GM18517 (cell line): ENCODE data around the gene IRF7.

ENCODE experiments used
- ATAC-seq: cut with Tn5 transposase; IDR thresholded peaks from one replicate; pipeline ENCODE4 v1.9.1; 2021; ENCODE audit warnings: mild to moderate bottlenecking, moderate library complexity; ENCODE audit not compliant: unreplicated experiment

Gene IRF7

DNA sequence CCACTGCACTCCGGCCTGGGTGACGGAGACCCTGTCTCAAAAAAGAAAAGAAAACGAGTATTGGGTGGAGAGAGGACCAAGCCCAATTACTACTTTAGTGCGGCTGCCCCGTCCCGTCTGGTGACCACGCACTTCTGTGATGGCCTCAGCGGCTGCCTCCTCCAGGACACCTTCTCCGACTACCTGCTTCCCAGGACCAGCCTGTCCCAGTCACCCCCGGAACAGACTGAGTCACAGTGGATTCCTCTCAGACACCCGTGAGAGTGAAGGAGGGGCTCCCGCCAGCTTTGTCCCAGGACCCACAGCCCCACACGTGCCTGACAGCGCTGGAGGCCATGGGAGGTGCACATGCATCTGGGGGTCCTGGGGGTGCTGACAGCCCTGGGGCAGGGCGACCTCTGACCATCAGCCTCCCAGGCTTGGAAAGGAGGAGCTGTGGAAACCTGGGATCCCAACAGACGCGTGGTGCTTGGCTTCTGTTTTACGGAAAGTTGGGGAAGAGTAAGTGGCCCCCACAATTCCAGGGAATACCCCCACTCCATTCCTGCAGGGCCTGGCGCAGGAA is 26.1 kb upstream of the IRF7 start:
- no peak for ATAC-seq

DNA sequence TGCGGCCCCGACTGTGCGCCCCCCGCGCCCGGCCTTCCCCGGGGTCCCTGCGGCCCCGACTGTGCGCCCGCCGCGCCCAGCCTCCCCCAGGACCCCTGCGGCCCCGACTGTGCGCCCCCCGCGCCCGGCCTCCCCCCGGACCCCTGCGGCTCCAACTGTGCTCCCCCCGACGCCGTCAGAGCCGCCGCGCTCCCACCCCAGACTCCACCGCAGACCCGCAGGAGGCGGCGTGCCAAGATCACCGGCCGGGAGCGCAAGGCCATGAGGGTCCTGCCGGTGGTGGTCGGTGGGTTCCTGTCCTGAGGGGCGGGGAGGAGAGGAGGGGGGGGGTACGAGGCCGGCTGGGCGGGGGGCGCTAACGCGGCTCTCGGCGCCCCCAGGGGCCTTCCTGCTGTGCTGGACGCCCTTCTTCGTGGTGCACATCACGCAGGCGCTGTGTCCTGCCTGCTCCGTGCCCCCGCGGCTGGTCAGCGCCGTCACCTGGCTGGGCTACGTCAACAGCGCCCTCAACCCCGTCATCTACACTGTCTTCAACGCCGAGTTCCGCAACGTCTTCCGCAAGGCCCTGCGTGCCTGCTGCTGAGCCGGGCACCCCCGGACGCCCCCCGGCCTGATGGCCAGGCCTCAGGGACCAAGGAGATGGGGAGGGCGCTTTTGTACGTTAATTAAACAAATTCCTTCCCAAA is 24.4 kb upstream of the IRF7 start:
- ATAC-seq: no peak

DNA sequence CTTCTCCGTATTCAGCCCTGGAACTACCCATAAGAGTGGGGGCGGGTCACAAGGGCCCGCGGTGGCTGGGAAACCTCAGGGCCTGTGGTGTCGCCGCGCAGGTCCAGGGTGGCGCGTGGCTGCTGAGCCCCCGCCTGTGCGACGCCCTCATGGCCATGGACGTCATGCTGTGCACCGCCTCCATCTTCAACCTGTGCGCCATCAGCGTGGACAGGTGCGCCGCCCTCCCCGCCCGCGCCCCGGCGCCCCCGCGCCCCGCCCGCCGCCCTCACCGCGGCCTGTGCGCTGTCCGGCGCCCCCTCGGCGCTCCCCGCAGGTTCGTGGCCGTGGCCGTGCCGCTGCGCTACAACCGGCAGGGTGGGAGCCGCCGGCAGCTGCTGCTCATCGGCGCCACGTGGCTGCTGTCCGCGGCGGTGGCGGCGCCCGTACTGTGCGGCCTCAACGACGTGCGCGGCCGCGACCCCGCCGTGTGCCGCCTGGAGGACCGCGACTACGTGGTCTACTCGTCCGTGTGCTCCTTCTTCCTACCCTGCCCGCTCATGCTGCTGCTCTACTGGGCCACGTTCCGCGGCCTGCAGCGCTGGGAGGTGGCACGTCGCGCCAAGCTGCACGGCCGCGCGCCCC is 23.7 kb upstream of the IRF7 start:
- no peak for ATAC-seq

DNA sequence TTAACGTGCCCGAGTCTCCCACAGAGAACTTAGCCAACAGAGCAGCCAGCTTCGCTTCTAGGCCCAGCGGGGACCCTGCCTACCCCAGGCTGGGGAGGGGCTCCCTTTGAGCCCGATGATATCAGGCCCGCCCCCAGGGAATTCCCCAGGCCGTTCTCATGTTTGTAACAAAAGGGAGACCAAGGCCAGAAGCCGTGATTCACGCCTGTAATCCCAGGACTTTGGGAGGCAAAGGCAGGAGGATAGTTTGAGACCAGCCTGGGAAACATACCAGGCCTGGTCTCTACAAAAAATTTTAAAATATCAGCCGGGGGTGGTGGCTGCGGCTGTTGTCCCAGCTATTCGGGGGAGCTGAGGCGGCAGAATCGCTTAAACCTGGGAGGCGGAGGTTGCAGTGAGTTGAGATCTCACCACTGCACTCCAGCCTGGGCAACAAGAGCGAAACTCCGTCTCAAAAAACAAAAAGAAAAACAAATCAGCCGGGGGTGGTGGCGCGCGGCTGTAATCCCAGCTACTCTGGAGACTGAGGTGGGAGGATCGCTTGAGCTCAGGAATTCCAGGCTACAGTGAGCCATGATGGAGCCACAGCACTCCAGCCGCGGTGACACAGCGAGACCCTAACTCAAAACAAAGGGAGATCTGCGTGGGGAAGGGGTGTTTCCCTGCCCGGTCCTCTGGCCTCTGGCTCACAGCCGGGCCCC is 23.0 kb upstream of the IRF7 start:
- ATAC-seq: no peak

DNA sequence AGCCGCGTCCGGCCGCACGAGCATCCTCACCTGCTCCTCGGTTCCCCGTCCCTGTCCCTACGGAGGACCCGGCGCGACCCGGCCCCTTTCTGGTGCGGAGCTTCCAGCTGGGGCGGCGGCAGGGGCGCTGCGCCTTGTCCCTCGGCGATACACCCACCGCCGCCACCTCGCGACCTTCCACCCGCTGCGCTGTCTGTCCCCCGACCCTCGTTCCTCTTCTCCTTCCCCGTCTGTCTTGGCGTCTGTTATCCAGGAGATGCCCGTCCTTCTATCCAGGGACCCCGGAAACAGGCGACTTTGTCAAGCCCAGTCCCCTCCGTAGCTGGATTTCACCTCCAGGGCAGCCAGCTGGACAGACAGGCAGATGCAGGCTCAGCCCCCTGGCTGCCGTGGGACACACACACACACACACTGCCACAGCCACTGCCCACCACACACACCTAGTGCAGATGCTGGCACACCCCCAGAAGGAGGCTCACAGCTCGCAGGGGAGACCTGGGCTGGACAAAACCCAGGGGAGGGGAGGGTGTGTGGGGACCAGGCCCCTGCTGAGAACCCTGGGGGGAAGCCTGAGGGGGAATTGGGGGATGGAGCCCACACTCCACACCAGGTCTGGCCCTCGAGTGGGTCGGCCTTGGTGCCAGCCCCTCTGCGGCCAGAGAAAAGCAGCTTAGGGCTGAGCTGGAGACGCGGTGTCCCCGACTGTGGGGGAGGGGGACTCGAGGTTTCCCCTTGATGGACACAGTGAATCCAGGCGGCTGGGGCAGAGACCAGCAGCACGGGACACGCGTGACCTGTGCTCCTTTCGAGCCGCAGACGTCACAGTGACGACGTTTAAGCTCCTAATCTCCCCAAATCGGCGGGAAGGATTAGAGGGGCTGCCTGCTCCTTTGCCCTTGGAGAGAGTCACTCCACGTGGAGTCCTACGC is 22.1 kb upstream of the IRF7 start:
- ATAC-seq: no peak

DNA sequence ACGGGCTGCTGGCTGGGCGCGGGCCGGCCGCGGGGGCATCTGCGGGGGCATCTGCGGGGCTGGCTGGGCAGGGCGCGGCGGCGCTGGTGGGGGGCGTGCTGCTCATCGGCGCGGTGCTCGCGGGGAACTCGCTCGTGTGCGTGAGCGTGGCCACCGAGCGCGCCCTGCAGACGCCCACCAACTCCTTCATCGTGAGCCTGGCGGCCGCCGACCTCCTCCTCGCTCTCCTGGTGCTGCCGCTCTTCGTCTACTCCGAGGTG is 21.5 kb upstream of the IRF7 start:
- no peak for ATAC-seq

DNA sequence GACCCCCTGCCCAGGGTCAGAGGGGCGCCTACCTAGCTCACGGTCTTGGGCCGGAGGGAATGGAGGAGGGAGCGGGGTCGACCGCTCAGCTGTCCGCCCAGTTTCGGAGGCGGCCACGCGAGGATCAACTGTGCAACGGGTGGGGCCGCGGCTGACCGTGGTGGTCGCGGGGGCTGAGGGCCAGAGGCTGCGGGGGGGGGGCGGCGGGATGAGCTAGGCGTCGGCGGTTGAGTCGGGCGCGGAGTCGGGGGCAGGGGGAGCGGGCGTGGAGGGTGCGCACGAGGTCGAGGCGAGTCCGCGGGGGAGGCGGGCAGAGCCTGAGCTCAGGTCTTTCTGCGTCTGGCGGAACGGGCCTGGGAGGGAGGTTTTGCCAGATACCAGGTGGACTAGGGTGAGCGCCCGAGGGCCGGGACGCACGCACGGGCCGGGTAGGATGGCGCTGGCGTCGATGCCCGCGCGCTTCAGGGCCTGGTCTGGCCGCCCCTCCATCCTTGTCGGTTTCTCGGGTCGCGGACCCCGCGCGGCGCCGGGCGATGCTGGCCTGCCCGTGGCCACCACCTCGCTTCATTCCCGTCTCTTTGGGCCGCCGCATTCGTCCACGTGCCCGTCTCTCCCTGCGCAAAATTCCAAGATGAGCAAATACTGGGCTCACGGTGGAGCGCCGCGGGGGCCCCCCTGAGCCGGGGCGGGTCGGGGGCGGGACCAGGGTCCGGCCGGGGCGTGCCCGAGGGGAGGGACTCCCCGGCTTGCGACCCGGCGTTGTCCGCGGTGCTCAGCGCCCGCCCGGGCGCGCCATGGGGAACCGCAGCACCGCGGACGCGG is 21.0 kb upstream of the IRF7 start, which contains the start of gene DRD4:
Gene DRD4, plus strand, starts transcription at position 759 of the 822 bp plus-strand sequence. Its CDS starts 36 bp downstream, at position 795.
- ATAC-seq: no peak

DNA sequence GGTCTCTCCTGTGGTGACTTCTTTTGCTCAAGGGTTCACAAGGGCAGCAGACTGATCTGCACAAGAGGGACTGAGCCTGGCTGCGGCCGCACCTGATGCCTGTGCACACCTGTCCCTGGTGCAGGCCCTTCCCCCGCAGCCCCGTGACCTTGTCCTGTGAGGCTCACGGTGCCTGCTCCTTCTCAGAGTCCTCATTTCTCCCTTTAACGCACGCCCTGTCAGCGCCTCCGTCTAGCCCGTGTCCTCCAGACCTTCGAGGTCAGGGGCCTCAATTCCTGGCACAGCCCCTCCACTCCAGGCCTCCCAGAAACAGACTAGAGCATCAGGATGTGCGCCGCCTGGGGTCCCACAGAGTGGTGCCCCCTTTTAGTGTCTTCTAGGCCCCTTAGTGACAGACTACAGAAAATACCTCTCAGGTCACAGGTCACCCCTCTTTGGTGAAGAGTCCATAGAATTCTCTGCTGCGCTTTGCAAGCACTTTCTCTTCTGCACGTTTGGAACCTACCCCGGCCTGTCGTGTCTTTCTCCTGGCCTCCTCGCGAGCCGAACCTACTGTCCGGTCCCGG is 20.3 kb upstream of the IRF7 start:
- ATAC-seq: no peak

DNA sequence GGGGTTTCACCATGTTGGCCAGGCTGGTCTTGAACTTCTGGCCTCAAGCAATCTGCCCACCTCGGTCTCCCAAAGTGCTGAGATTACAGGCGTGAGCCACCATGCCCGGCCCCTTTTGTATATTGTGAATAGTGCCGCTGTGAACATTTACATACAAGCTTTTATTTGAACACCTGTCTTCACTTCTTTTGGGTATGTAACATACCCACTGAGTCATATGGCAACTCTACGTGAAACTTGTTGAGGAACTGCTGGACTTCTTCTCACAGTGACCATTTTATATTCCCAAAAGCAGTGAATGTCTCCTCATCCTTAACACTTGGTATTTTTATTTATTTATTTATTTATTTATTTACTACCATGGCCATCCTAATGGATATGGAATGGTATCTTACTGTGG is 15.1 kb upstream of the IRF7 start:
- no peak for ATAC-seq

DNA sequence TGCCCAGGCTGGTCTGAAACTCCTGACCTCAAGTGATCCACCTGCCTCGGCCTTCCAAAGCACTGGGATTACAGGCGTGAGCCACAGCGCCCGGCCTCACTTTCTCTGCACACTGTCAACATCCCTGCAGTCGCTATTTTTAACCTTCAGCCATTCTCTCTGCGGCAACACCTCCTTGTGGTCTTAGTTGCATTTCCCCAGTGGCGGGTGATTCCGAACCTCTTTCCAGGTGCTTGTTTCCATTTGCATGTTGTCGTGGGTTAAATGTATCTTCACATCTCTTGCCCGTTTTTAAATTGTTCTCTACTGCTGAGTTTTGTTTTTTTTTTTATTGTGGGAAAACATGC is 13.5 kb upstream of the IRF7 start:
- no peak for ATAC-seq

DNA sequence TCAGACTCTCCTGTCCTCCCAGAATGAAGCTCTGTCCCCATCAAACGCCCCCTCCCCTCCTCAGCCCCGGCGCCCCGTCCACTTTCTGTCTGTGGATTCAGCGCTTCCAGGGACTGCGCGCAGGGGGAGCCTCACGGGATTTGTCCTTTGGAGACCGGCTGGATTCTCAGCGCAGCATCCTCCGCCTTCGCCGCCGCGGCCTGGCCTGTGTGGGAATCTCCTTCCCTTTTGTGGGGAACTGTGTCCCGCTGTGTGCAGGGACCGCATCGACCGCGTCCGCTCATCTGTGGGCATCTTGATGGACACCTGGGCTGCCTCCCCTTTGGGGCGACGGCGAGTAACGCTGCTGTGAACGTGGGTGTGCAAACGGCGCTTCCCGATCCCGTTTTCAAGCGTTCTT is 12.3 kb upstream of the IRF7 start:
- no peak for ATAC-seq

DNA sequence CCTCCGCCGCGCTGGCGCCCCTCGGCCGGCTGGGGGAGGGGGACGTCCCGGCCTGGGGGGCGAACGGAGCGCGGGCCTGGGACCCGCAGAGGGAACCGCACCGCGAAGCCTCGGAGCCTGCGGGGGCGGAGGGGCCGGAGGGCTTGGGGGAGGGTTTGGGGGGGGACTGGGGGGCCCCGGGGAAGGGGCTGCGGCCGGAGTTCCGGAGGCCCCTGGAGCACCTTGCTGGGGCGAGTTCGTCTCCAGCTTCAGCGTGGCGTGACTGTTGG is 11.5 kb upstream of the IRF7 start:
- ATAC-seq: no peak

DNA sequence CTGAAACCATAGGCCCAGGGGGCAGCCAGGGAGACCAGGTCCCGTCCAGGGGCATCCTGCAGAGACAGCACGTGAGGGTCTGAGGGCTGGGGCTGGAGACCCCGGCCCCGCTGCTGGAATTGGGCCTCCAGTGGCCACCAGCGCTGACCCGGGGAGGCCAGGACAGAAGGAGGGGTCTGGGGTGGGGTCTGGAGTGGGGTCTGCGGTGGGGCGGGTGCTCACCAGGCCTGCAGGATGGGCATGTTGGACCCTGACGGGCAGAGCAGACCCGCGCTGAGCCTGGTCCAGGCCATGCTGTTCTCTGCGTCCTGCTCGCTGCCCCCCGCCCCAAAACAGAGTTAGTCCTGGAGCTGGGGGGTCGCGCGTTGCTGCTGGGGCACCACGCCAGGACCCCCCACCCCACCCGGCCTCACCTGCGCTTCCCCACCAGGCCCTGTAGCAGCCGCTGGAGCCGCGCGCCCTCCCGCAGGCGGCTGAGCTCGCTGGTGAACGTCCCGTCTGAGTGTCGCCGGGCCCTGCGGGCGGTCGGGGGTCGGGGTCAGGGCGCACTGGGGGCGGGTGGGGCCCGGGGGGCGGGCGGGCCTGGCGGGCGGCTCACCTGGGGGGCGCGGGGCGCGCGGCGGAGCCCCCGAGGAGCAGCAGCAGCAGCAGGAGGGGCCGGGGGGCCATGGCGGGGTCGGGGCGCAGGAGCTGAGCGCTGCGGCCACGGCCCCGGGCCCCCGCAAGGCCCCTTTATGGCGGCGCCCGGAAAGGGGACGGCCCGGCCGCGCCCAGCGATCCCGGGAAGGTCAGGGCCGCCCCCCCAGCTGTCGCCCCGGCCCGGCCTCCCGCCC is 10.9 kb upstream of the IRF7 start, which contains the start of gene SCT:
Gene SCT, minus strand, starts transcription at position 707 of the 833 bp plus-strand sequence. Its CDS starts 38 bp downstream, at position 669.
- no peak for ATAC-seq

DNA sequence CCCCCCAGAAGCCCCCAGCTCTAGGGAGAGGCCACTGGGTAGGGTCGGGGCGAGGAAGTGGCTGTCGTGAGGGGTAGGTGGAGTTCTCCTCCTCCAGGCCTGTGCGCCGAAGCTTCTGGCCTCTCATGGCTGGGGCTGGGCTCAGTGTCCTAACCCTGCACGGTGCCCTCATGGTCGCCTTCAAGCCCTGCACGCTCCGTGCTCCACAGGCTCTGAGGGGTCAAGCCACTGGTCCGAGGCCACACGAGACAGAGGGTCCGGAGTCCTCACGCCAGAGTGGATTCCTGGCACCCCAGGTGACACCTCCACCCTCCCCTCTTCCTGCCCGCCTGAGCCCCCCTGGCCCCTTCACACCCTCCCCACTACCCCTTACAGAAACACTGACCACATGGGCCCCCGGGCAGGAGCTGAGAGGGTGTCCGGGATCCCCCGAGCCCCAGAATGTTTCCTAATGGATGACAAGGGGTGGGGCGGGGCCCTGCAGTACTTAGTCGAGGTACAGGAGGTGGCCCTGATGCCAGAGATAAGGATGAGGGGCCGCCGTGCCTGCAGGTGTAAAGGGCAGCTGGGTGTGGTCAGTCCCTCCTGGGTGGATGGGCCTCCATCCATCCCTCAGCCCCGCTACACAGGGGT is 10.0 kb upstream of the IRF7 start:
- ATAC-seq: no peak

DNA sequence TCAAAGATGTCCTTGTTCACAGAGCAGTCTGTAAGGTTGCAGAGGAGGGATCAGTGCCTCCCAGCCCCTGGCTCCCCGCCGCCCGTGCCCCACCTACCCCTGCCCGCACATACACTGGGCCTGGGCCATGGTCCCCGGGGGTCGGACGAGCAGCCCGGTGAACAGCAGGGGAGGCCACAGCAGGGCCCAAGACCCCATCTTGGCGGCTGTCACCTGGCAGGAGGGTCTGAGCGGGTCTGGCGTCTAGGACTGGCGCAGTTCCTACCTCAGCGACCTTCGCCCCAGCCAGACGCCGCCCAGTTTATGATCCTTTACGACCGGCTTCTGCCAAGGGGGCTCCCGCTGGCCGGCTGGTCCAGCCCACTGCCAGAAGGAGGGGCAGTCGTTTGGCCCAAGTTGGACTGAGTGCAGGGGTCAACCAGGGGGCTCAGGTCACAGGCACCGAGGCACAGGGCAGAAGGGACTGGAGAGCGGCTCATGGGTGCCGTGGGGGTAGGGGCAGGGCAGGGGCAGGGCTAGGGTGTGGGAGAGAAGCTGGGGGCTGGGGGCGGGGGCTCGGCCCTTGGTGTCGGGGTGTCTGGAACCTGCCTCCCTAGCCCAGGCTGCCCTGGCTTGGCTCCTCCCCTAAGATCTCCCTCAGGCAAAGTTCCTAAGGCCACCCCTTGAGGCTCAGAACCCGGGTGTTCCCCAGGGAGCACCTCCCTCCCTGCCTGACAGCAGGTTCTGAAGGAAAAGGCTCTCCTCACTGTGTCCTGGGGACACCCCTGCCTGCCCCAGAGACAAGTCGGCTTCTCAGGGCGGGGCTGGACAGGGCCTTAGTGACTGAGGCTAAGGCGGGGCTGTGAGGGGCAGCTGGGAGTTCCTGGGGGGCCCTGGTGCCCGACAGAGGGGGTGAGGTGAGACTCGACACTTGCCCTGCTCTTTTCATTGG is 9.2 kb upstream of the IRF7 start, which contains the start of gene CDHR5:
Gene CDHR5, minus strand, starts transcription at position 251 of the 931 bp plus-strand sequence. Its CDS starts 53 bp downstream, at position 198.
- no peak for ATAC-seq

DNA sequence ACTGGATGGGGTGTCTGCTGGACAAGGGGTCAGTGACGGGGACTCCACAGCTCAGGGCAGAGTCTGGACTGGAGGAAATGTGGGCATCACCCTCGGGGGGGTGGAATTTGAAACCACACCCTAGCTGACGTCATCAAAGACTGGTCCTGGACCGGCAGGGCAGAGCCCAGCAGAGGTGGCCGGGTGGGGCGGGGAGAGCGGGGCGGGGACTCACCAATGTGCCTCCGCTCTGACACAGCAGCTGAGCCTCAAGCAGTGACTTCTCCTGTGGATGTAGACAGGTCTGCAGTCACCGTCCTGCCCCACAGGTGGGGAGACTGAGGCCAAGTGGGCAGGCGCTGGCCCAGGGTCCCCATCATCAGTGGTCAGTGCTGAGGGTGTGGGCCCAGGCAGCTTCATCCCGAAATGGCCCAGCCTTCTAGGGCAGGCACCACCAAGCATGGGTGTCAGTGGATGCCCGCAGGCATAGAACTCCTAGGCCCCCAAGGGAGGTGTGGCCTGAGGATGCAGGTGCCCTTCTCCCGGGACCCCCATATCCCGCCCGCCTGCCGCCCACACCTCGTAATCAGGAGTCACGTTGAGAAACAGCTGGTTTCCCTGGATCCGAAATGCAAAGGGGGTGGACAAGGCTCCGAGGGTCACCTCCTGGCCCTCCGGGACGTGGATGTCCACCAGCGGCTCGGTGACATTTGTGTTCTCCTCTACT is 8.4 kb upstream of the IRF7 start:
- ATAC-seq: no peak

DNA sequence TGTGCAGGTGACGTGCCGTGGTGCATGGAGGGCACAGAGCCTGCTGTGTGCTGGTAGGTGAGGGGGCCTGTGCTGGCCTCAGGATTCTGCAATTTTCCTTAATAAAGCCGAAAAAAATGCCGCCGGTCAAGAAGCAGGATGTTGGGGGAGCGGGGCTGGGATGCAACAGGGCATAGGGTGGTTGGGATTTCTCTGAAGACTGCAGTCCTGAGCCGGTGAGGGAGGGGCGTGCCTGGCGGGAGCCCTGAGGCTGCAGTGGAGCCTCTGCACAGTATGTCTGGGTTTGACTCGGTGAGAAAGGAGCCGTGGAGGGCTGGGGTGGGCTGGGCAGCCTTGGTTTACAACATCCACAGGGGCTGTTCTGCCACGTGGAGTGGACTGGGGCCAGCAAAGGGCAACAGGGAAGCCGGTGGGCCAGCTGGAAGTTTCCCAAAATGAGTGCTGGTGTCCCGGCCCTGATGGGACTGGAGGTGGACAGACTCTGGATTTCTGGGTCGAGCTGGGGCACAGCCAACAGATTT is 7.7 kb upstream of the IRF7 start:
- no peak for ATAC-seq
